SK-N-SH treated with all-trans-retinoic acid at 6 μM for 48 hours (cell line): ENCODE results near the gene LSM4.

Experiments
- ATAC-seq: fragments of 200-7000 bp; cut with Tn5 transposase; 3 replicates; pipeline ENCODE4 v1.9.1; 2020; ENCODE audit warnings: mild to moderate bottlenecking, moderate library complexity
- BACH2 ChIP-seq: fragments of 250-450 bp; sonication (Bioruptor Pico); IDR thresholded peaks from 2 replicates; pipeline ENCODE4 v1.9.0; 2021; ENCODE audit warnings: mild to moderate bottlenecking, borderline replicate concordance
- CSDC2 ChIP-seq: fragments of 250-450 bp; sonication (Bioruptor Pico); IDR thresholded peaks from 2 replicates; pipeline ENCODE4 v1.5.0; 2020; ENCODE audit warnings: mild to moderate bottlenecking, moderate library complexity
- GLIS3 ChIP-seq: fragments of 250-450 bp; sonication (Bioruptor Pico); IDR thresholded peaks from 2 replicates; pipeline ENCODE4 v1.5.0; 2020; ENCODE audit warnings: mild to moderate bottlenecking, moderate library complexity
- ISL1 ChIP-seq: fragments of 250-450 bp; sonication (Bioruptor Pico); IDR thresholded peaks from 2 replicates; pipeline ENCODE4 v2.1.2; 2022; ENCODE audit warnings: mild to moderate bottlenecking, moderate library complexity
- OSR1 ChIP-seq: fragments of 250-450 bp; sonication (Bioruptor Pico); IDR thresholded peaks from 2 replicates; pipeline ENCODE4 v1.8.0; 2022; ENCODE audit warnings: moderate library complexity, mild to moderate bottlenecking, inconsistent platforms
- PPARA ChIP-seq: fragments of 250-450 bp; sonication (Bioruptor Pico); IDR thresholded peaks from 2 replicates; pipeline ENCODE4 v1.5.0; 2020; ENCODE audit warnings: mild to moderate bottlenecking, borderline replicate concordance
- RARB ChIP-seq: fragments of 250-450 bp; sonication (Bioruptor Pico); IDR thresholded peaks from 2 replicates; pipeline ENCODE4 v1.8.0; 2021; ENCODE audit warnings: mild to moderate bottlenecking, moderate library complexity
- SNAI2 ChIP-seq: fragments of 250-450 bp; sonication (Bioruptor Pico); IDR thresholded peaks from 2 replicates; pipeline ENCODE4 v1.5.0; 2020; ENCODE audit warnings: mild to moderate bottlenecking, moderate library complexity
- TCF4 ChIP-seq: fragments of 250-450 bp; sonication (Bioruptor Pico); IDR thresholded peaks from 2 replicates; pipeline ENCODE4 v1.8.0; 2021; ENCODE audit warnings: mild to moderate bottlenecking, moderate library complexity, borderline replicate concordance
- TOX ChIP-seq: fragments of 250-450 bp; sonication (Bioruptor Pico); IDR thresholded peaks from 2 replicates; pipeline ENCODE4 v1.8.0; 2021; ENCODE audit warnings: mild to moderate bottlenecking, moderate library complexity, borderline replicate concordance
- ZC3H10 ChIP-seq: fragments of 250-450 bp; sonication (Bioruptor Pico); IDR thresholded peaks from 2 replicates; pipeline ENCODE4 v1.5.1; 2021; ENCODE audit warnings: mild to moderate bottlenecking, moderate library complexity
- ZFP3 ChIP-seq: fragments of 250-450 bp; sonication (Bioruptor Pico); IDR thresholded peaks from 2 replicates; pipeline ENCODE4 v1.5.0; 2020; ENCODE audit warnings: mild to moderate bottlenecking, moderate library complexity
- ZFP30 ChIP-seq: fragments of 450-650 bp; formaldehyde crosslinking; IDR thresholded peaks from 2 replicates; pipeline ENCODE4 v1.5.0; 2022; ENCODE audit warnings: mild to moderate bottlenecking, moderate library complexity
- ZNF565 ChIP-seq: fragments of 450-650 bp; formaldehyde crosslinking; conservative IDR thresholded peaks from 2 replicates; pipeline ENCODE4 v1.5.0; 2020; ENCODE audit warnings: low read depth, mild to moderate bottlenecking, moderate library complexity
- ZNF70 ChIP-seq: fragments of 450-650 bp; formaldehyde crosslinking; IDR thresholded peaks from 2 replicates; pipeline ENCODE4 v1.5.0; 2020; ENCODE audit warnings: mild to moderate bottlenecking, moderate library complexity
- ZNF8 ChIP-seq: fragments of 450-650 bp; formaldehyde crosslinking; IDR thresholded peaks from 2 replicates; pipeline ENCODE4 v1.5.0; 2020; ENCODE audit warnings: mild to moderate bottlenecking, moderate library complexity
- TF ChIP-seq, protein P1 (sequence below): fragments of 250-450 bp; sonication (Bioruptor Pico); IDR thresholded peaks from 2 replicates; pipeline ENCODE4 v1.5.1; 2020; ENCODE audit warnings: low read depth, mild to moderate bottlenecking, moderate library complexity
- TF ChIP-seq, protein P2 (sequence below): fragments of 250-450 bp; sonication (Bioruptor Pico); IDR thresholded peaks from 2 replicates; pipeline ENCODE4 v1.8.0; 2021; ENCODE audit warnings: low read depth, mild to moderate bottlenecking, moderate library complexity, borderline replicate concordance
- TF ChIP-seq, protein P3 (sequence below): fragments of 250-450 bp; sonication (Bioruptor Pico); IDR thresholded peaks from 2 replicates; pipeline ENCODE4 v1.5.0; 2020; ENCODE audit warnings: mild to moderate bottlenecking, moderate library complexity
- TF ChIP-seq, protein P4 (sequence below): fragments of 250-450 bp; sonication (Bioruptor Pico); IDR thresholded peaks from 2 replicates; pipeline ENCODE4 v1.8.0; 2020; ENCODE audit warnings: mild to moderate bottlenecking, moderate library complexity, borderline replicate concordance
- TF ChIP-seq, protein P5 (sequence below): fragments of 250-450 bp; sonication (Bioruptor Pico); IDR thresholded peaks from 2 replicates; pipeline ENCODE4 v1.5.1; 2021; ENCODE audit warnings: mild to moderate bottlenecking, moderate library complexity

Gene LSM4

DNA sequence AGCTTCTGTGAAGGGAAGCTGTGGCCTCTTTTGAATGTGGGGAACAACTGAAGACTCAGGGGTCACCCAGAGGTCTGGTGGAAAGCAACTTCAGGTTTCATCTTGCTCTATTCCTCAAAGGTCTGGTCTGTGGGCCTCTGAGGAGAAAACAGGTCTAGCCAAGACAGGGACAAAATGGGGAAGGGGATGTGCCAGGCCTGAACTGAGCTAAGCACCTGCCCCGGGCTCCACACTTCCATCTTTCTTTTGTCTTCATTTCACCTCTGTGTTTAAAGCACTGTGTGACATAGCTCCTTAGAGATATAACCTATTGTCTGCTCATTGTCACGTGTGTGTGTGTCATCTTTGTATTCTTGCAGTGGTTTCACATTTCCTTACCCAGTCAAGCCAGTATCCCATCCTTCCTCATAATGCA, 43.2 kb upstream of the LSM4 start (continued):
- TF ChIP-seq ZFP3 (CRISPR knock-in tag) (no peak), ISL1 (CRISPR knock-in tag) (no peak), ZC3H10 (CRISPR knock-in tag) (no peak), RARB (CRISPR knock-in tag) (no peak)

DNA sequence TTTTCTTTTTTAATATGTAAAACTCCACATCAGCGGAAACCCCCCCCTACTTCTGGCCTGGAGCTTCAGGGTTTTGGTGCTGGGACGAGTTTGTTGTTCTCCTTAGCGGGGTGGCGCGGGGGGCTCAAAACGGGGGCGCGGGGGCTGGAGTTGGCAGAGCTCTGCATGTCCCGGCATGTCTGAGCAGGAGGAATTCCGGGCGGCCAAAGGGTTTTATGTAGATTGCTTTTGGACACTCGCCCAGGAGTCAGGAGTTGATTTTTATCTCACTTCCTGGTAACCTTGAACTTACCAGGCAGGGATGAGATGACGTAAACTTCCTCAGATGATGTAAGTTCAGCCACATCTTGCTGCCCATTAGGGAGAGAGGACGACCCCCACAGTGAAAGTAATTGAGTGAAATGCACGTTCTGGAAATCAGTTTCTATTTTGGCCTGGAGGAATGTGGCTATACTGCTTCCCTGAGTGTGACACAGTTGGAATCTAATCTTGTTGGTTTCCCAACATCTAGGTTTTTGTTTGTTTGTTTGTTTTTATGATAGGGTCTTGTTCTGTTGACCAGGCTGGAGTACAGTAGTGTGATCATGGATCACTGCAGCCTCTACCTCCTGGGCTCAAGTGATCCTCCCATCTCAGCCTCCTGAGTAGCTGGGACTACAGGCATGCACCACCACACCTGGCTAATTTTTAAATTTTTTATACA, 42.1 kb upstream of the LSM4 start:
- TF ChIP-seq SNAI2 (peak; percentile 98), PPARA (CRISPR knock-in tag) (peak; percentile 49; the same call in 1 of the 2 replicates), BACH2 (CRISPR knock-in tag) (no peak), TOX (CRISPR knock-in tag) (peak; percentile 20; the same call in 1 of the 2 replicates), ZNF70 (peak; percentile 39; the same call in 1 of the 2 replicates), ZNF8 (CRISPR knock-in tag) (0 out of 2 replicates have a peak, but pooled peaks have one; percentile 33), OSR1 (CRISPR knock-in tag) (no peak), ZNF565 (CRISPR knock-in tag) (peak; percentile 65; the same call in 1 of the 2 replicates), CSDC2 (CRISPR knock-in tag) (peak; percentile 91), GLIS3 (CRISPR knock-in tag) (0 out of 2 replicates have a peak, but pooled peaks have one; percentile 15), ZFP3 (CRISPR knock-in tag) (peak; percentile 87), ISL1 (CRISPR knock-in tag) (peak; percentile 78), RARB (CRISPR knock-in tag) (no peak), ZC3H10 (CRISPR knock-in tag) (peak; percentile 13; the same call in 1 of the 2 replicates), ZFP30 (CRISPR knock-in tag) (0 out of 2 replicates have a peak, but pooled peaks have one; percentile 25), TCF4 (peak; percentile 66; the same call in 1 of the 2 replicates)
- TF ChIP-seq, protein P1, sequence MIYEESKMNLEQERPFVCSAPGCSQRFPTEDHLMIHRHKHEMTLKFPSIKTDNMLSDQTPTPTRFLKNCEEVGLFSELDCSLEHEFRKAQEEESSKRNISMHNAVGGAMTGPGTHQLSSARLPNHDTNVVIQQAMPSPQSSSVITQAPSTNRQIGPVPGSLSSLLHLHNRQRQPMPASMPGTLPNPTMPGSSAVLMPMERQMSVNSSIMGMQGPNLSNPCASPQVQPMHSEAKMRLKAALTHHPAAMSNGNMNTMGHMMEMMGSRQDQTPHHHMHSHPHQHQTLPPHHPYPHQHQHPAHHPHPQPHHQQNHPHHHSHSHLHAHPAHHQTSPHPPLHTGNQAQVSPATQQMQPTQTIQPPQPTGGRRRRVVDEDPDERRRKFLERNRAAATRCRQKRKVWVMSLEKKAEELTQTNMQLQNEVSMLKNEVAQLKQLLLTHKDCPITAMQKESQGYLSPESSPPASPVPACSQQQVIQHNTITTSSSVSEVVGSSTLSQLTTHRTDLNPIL (CRISPR knock-in tag), result peak; percentile 79
- TF ChIP-seq, protein P2, sequence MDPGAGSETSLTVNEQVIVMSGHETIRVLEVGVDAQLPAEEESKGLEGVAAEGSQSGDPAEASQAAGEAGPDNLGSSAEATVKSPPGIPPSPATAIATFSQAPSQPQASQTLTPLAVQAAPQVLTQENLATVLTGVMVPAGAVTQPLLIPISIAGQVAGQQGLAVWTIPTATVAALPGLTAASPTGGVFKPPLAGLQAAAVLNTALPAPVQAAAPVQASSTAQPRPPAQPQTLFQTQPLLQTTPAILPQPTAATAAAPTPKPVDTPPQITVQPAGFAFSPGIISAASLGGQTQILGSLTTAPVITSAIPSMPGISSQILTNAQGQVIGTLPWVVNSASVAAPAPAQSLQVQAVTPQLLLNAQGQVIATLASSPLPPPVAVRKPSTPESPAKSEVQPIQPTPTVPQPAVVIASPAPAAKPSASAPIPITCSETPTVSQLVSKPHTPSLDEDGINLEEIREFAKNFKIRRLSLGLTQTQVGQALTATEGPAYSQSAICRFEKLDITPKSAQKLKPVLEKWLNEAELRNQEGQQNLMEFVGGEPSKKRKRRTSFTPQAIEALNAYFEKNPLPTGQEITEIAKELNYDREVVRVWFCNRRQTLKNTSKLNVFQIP (CRISPR knock-in tag), result 0 out of 2 replicates have a peak, but pooled peaks have one; percentile 16
- TF ChIP-seq, protein P3, sequence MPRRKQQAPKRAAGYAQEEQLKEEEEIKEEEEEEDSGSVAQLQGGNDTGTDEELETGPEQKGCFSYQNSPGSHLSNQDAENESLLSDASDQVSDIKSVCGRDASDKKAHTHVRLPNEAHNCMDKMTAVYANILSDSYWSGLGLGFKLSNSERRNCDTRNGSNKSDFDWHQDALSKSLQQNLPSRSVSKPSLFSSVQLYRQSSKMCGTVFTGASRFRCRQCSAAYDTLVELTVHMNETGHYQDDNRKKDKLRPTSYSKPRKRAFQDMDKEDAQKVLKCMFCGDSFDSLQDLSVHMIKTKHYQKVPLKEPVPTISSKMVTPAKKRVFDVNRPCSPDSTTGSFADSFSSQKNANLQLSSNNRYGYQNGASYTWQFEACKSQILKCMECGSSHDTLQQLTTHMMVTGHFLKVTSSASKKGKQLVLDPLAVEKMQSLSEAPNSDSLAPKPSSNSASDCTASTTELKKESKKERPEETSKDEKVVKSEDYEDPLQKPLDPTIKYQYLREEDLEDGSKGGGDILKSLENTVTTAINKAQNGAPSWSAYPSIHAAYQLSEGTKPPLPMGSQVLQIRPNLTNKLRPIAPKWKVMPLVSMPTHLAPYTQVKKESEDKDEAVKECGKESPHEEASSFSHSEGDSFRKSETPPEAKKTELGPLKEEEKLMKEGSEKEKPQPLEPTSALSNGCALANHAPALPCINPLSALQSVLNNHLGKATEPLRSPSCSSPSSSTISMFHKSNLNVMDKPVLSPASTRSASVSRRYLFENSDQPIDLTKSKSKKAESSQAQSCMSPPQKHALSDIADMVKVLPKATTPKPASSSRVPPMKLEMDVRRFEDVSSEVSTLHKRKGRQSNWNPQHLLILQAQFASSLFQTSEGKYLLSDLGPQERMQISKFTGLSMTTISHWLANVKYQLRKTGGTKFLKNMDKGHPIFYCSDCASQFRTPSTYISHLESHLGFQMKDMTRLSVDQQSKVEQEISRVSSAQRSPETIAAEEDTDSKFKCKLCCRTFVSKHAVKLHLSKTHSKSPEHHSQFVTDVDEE (CRISPR knock-in tag), result peak; percentile 93
- TF ChIP-seq, protein P4, sequence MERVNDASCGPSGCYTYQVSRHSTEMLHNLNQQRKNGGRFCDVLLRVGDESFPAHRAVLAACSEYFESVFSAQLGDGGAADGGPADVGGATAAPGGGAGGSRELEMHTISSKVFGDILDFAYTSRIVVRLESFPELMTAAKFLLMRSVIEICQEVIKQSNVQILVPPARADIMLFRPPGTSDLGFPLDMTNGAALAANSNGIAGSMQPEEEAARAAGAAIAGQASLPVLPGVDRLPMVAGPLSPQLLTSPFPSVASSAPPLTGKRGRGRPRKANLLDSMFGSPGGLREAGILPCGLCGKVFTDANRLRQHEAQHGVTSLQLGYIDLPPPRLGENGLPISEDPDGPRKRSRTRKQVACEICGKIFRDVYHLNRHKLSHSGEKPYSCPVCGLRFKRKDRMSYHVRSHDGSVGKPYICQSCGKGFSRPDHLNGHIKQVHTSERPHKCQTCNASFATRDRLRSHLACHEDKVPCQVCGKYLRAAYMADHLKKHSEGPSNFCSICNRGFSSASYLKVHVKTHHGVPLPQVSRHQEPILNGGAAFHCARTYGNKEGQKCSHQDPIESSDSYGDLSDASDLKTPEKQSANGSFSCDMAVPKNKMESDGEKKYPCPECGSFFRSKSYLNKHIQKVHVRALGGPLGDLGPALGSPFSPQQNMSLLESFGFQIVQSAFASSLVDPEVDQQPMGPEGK (CRISPR knock-in tag), result peak; percentile 56
- TF ChIP-seq, protein P5, sequence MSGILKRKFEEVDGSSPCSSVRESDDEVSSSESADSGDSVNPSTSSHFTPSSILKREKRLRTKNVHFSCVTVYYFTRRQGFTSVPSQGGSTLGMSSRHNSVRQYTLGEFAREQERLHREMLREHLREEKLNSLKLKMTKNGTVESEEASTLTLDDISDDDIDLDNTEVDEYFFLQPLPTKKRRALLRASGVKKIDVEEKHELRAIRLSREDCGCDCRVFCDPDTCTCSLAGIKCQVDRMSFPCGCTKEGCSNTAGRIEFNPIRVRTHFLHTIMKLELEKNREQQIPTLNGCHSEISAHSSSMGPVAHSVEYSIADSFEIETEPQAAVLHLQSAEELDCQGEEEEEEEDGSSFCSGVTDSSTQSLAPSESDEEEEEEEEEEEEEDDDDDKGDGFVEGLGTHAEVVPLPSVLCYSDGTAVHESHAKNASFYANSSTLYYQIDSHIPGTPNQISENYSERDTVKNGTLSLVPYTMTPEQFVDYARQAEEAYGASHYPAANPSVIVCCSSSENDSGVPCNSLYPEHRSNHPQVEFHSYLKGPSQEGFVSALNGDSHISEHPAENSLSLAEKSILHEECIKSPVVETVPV, result no peak
- TF ChIP-seq, all 23 proteins: peak for 17
- peak; percentile 87 for ATAC-seq
